8988T (cell line): ENCODE results near the gene ZNF229.
A peak's percentile ranks its signal among the peaks of the same experiment; 100 is the strongest.
"Not testable (repeated sequence)": the region's sequence is repeated elsewhere in the genome, so short reads cannot be mapped to it uniquely, and the experiment has no call there.

ENCODE experiments used
- DNase-seq: peaks from one replicate; pipeline ENCODE4 v3.0.0; 2011

ZNF229 gene

DNA sequence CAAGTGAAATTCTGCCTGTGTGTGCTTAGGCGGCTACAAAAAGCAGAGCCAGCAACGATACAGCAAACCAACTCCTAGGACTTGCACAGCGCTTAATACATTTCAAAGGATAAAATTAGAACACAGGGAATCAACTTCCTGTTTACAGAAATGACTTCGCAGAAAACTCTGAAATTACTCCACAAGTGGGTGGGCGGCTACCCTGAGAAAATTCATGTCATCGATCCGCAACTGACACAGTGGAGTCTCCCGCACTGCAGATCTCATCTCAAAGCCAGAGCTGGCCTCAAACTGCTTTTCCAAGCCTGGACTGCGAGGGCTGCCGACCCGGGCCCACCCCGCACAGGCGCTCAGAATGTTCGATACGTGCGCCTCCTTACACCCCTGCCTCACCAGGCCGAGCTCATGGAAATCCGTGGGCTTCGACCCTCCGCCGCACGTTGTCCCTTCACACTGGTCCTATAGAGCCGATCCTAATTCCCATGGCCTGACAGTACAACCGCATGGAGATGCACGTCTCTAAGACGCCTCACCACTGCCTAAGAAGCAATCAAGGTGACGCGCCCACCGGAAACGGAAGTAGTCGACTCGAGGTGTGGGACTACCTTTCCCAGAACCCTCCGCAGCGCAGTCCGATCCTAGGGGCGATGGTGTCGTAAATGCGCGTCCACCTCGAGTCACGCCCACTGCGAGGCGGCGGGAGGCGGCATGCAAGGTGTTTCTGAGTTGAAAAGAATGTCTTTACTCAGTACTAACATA lies at the start of gene ZNF229:
Gene ZNF229 (minus strand): TSS at position 557 of the 759 bp plus-strand sequence. CDS start 5,625 bp downstream, outside the sequence.
- peak; percentile 51 for DNase-seq

DNA sequence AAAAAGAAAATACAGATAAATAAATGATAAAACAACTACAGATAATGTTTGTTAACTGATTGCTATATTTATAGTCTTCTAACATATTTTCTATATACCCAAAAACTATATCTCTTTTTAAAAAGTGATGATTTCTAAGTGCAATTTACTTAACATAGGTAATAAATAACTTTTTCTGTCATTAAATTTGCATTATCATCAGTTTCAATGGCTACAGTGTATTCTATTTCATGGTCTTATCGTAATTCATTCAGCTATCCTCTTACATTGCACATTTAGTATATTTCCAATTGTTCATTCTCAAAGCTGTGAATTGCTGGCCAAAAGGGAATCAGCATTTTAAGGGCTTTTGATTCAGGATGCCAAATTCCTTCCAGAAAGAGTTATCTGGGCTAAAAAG lies 48.4 kb upstream of the ZNF229 start:
- no peak for DNase-seq

GRCh38 chr19:44476559-44477408 lies 28.5 kb upstream of the ZNF229 start:
- DNase-seq: no peak

GRCh38 chr19:44468730-44469129 lies 20.5 kb upstream of the ZNF229 start:
- not testable (repeated sequence) for DNase-seq

- not testable (repeated sequence) for DNase-seq
Observed at GRCh38 chr19:44462600-44463286, 14.5 kb upstream of the ZNF229 start.

- DNase-seq: not testable (repeated sequence)
Observed at GRCh38 chr19:44456016-44456415, 7.7 kb upstream of the ZNF229 start.

GRCh38 chr19:44455100-44455499 lies 6.8 kb upstream of the ZNF229 start:
- DNase-seq: no peak

GRCh38 chr19:44452367-44452766 lies 4.1 kb upstream of the ZNF229 start:
- no peak for DNase-seq

- DNase-seq: no peak
Observed at GRCh38 chr19:44451687-44452086, 3.4 kb upstream of the ZNF229 start.

DNA sequence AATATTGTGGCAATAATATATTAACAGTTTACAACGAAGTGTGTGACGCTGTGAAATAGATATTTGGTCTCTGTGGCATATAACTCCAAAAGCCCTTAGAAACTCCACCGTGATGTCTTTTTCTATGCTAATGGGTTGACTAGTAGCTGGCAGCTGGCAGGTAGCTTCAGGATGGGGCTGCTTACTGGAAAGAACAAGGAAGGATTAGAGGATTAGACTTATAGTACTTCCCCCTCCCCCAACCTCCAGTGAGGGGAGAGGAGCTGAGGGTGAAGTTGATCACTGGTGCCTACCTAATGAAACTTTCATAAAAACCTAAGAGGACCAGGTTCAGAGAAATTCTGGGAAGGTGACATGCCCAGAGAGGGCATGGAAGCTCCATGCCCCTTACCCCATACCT lies 9.8 kb downstream of the ZNF229 start:
- no peak for DNase-seq

GRCh38 chr19:44435441-44435840 lies 12.8 kb downstream of the ZNF229 start:
- DNase-seq: no peak

GRCh38 chr19:44430956-44431355 lies 17.3 kb downstream of the ZNF229 start:
- no peak for DNase-seq

DNA sequence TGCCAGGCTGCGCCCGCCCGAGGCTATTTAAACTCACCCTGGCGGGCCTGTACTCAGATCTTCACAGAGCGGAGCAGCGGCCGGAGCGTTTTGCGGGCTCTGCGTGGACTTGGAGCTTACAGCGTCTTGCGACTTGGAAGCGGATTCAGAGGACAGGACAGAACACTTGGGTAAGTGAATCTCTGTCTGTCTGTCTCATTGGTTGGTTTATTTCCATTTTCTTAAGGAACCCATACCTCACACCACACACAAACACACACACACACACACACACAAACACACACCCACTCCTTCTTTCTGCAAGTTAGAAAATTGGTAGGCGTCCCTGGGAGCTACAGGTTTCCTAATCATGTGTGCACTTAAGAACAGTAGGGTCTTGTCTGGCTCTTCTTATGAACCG lies 32.7 kb downstream of the ZNF229 start:
- not testable (repeated sequence) for DNase-seq

GRCh38 chr19:44401139-44402115 lies 46.8 kb downstream of the ZNF229 start, which contains the start of gene ZNF285:
Gene ZNF285, minus strand, starts transcription at chr19:44401608. Its CDS starts 4,395 bp downstream, at chr19:44397213.
- peak; percentile 76 for DNase-seq

DNA sequence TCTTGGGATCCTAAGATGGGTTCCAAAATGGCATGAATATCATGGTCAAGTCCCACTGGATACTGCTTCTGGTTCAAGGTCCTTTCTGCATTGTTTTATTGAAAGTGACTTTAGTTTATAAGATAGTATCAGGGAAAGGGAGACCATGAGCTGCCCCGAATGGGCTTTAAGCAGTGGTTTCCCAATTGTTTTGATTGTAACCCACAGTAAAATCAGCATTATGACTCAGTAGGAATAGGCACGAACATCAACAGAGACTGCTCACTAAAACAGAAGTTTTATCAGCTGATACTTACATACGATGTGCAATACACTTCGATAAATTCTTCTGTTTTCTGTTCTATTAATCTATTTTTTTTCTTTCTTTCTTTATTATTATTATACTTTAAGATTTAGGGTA lies 59.0 kb downstream of the ZNF229 start:
- not testable (repeated sequence) for DNase-seq
